ENCODE measurements around the gene DCXR.

The DCXR gene

DNA sequence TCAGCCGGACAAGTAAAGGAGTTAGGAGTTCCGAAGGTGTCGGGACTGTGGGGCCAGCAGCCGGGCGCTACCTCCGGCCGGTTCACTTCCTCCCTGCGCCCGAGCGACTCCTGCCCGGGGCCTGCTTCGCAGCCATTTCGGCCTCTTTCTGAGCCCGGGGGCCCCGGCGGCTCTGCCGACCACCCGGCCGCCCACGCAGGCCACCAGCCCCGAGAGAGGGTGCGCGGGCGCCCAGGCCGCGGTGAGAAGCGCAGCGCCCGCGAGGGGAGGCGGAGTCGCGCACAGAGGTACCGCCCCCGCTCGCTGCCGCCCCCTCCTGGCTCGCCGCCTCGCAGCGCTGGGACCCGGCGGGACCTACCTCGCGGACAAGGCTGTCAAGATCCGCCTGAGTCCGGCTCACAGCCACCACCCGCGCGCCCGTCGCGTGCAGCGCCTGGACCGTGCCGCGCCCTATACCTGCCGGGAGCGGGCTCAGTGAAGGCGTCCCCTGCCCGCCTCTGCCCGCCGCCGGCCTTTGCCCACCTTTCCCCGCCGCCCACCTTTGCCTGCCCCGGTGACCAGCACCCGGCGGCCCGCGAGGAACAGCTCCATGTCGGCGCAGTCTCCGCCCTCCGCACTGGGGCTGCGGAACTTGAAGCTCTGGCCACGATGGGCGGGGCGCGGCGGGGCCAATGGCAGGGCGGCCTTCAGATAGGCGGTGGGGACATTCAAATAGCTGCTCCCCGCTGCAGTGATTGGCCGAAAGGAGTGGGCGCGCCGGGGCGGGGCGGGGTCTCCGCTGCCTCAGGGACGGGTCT, at the start of gene DCXR:
TSS of gene DCXR (minus strand) at position 606 of the 797 bp plus-strand sequence. CDS start at position 591, 15 bp downstream.
- peak; percentile 89 for DNase-seq (ENCODE audit: low spot score)

DNA sequence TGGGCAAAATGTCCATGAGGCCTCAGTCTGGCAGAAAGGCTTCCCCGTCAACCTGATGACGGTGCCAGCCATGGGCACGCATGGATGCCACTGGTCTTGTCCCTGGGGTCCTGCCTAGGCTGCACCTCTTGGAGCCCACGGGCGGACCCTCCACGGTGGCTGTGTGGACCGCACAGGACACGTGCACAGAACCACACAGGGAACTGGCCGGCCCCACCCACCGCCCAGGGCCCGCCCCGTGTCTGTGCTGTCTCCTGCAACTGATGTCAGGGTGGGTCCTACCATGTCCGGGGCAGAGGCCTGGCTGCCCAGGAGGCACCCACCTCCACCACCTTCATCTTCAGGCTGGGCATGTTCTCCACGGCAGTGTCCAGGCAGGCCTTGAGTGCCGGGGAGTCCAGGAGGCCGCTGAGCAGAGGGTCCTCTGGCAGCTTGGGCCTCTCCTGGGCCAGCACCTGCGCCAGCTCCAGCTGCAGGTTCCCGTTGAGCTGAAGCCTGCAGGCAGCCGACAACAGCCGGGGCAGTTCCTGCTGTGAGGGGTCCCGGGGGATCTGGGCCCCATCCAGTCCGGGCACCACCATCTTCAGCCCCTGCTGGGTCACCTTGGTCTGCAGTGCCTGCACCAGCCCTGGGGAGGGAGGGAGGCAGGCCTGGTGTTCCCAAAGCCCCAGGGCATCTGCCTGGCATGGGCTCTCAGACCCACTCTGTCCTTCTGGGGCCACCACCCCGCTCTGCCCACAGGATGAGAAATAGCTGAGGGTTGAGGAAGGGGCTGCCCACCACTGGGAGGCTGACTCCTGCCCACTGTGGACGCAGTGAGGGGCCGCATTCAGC, 48.7 kb upstream of the DCXR start:
- no peak for DNase-seq (ENCODE audit: low spot score)

DNA sequence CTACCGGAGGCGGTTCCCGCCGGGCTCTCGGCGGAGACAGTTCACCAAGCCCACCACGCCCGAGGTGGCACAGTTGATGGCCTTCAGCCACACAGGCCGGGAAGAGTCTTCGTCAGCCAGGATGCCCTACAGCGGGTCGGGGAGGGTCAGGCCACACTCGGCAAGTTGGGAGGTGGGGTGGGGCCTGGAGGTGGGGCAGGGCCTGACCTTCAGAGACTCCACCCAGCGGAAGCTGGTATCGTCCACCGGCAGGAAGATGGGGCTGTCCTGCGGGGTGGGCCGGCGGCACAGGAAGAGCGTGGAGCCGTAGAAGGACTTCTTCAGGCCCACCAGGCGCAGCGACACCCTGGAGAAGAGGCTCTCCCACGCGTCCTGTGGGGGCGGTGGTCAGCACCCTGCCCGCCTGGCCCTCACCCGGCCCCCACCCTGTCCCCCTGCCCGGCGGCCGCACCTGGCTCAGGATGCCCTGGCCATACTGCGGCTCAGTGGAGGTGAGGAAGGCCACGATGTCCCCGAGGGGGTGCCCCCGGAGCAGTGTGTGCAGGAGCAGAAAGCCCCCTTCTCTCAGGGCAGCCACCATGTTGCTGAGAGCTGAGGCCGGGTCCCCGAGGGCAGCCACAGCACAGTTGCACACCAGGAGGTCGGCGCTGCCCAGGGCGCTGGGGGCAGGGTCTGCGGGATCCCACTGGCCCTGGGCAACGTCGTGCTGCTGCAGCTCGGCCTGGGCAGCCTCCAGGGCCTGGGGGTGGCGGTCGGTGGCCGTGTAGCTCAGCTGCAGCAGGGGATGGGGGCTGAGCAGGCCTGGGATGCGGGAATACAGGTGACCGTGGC, 47.7 kb upstream of the DCXR start:
- DNase-seq (ENCODE audit: low spot score), result no peak

DNA sequence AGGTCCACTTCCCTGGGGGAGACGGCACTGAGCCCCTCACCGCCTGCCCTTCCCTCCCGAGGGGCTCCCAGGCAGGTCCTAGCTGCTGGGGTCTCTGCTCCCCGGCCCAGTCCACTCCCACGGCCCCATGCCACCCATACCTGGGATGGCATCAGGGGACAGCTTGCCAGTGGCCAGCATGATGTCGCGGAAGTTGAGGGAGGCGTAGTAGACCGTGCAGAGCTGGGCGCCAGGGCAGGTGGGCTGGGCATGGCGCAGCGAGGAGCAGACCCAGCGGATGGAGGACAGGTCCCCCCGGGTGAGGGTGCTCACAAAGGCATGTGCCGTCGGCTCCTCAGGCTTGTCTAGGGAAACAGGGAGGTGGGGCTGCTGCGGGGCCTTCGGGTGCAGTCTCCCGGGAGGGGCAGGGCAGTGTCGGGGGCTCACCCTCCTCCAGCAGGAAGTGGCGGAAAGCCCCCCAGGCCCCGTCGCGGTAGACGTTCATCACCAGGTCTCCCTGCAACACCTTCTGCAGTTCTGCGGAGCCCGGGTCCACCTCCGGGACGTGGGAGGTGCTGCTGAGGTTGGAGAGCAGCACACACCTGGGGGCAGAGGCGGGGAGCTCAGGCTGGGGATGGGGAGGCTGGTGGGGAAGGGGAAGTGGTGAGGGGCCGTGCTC, 47.0 kb upstream of the DCXR start:
- DNase-seq (ENCODE audit: low spot score), result no peak

DNA sequence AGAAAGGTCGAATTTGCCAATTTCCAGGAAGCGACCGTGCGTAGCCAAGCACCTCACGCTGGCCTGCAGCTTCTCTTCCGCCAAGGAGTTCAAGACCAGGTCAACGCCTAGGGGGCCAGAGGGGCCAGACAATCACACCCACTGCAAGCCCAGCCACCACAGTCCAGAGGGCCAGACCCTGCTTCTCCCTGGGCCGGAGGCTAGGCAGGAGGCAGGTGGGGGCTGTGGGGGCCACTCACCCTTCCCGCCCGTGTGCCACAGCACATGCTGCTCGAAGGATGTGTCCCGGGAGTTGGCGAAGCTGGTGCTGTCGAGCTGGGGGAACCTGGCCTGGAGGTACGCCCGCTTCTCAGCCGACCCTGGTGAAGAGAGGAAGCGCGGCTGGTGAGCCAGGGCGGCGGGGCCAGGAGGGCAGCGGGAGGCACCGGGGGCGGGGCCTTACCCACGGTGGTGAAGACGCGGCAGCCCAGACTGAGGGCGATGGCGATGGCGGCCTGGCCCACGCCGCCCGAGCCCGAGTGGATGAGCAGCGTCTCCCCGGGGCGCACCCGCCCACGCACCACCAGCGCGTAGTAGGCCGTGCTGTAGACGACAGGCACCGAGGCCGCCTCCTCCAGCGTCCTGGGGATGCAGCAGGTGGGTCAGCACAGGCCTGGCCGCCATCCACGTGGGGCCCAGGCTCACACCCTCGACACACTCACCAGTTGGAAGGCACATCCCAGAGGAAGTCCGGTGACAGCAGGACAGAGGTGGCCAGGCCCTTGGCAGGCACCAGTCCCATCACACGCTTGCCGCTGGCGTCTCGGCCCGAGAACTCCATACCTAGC, 46.2 kb upstream of the DCXR start:
- no peak for DNase-seq (ENCODE audit: low spot score)

DNA sequence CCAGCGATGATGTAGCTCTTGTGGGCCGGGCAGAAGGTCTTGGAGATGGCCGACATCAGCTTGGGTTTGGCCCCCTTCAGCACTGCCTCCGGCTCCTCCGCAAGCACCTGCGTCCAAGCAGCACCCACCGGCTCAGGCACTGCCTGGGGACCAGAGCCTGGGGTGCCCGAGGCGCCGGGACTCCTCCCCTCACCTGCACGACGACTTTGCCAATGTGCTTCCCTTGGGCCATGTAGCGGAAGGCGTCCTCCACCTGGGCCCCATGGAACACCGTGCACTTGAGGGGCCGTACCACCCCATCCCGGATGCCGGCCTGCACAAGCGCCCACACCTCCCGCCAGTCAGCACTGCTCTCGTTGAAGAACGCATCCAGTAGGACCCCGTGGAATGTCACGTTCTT, 45.5 kb upstream of the DCXR start:
- DNase-seq (ENCODE audit: low spot score), result no peak

DNA sequence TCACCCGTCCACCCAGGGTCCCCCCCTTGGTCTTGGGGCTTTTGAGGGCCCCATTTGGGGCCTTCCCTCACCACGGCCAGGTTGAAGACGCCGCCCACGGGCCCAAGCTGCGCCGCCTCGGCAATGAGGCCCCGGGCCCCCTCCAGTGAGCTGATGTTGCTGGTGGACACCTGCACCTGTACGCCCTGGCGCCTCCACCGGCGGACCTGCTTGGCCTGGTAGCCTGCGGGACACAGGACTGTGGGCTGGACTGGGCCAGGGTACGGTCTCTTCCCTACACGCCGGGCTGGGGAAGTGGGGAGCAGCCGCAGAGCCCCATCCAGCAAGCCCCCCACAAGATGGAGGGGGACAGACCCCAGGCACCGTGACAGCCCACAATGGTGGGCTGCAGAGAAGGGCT, 45.0 kb upstream of the DCXR start:
- DNase-seq (ENCODE audit: low spot score), result no peak

DNA sequence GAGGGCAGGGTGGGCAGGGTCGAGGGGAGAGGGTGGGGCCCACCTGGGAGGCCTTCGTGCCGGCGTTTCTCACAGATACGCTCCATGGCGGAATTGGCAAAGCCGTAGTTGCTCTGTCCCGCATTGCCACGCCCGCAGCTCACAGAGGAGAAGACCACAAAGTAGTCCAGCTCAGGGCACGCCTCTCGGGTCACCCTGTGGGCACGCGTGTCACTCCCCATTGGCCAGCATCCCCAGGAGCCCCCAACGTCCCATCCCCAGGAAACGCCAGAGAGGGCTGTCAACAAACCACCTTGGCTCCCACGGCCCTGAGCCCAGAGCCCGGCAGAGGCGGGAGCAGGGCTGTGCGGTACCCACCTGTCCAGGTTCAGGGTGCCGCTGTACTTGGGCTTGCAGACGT, 44.5 kb upstream of the DCXR start:
- DNase-seq (ENCODE audit: low spot score), result no peak

DNA sequence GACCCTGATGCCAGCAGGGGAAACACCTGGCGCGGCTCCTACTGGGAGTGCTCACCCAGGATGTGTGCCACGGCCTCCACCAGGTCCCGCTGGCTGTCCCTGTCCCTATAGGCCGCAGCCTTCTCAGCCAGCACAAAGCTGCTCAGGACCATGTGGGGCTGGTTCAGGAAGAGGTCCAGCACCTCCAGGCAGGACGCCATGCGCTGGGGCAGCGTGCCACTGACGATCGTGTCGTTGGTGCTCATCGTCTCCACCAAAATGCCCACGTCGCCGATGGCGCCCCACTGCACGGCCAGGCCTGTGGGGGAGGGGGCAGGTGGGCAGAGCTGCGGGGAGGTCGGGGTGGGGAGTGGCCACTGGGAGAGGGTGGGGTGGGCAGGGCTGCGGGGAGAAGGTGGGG, 44.0 kb upstream of the DCXR start:
- DNase-seq (ENCODE audit: low spot score), result no peak

DNA sequence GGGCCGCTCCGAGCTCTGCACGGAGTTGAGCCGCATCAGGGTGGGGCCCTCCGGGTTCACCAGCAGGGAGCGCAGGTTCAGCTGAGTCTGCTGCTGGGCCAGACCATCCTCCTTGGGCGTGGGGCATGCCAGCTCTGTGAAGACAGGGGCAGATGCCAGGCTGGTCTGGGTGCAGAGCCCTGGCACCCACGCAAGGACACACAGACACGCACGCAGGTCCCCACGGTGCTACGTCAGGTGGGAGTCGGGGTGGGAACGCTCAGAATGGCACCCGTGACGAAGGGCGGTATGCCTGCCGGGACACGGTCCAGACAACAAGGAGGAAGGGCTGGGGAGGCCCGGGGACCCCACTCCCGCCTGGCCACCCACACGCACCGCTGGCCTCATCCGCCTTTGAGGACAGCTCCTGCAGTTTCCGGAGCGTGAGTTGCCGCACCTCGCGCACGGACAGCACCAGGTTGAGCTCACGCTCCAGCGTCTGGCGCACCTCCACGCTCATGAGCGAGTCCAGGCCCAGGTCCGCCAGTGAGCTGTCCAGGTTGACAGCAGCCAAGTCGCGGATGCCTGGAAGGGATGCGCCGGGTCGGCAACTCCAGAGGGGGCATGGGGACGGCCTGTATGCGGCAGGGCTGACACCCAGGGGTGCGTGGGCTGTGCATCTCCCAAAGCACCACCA, 43.4 kb upstream of the DCXR start:
- DNase-seq (ENCODE audit: low spot score), result no peak

DNA sequence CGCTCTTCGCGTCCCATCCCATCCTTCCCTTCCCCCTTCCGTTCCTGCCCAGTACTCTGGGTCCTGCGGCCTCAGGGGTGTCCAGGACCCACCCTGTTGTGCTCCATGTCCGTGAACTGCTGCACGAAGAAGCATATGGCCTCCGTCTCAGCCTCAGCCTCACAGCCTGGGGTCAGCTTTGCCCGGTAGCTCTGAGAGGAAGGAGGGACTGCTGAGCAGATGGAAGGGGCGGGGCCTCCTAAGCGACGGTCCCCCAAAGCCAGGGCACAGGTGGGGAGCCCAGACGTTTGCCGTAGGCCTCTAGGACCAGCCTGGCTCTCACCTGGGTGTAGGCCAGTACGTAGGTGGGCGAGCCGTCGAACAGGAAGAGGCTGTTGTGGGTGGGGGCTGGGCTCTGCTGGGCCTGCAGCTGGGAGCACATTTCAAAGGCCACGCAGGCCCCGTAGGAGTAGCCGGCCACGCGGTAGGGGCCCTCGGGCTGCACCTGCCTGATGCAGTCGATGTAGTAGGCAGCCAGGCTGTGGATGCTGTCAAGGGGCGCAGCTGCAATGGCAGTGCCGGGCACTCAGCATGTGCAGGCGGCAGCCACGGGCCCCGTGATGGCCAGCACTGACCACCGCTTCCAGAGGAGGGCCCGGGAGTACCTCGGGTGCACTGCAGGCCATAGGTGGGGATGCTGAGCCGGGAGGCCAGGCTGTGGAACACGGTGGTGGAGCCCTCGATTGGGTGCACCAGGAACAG, 42.7 kb upstream of the DCXR start:
- DNase-seq (ENCODE audit: low spot score), result no peak

DNA sequence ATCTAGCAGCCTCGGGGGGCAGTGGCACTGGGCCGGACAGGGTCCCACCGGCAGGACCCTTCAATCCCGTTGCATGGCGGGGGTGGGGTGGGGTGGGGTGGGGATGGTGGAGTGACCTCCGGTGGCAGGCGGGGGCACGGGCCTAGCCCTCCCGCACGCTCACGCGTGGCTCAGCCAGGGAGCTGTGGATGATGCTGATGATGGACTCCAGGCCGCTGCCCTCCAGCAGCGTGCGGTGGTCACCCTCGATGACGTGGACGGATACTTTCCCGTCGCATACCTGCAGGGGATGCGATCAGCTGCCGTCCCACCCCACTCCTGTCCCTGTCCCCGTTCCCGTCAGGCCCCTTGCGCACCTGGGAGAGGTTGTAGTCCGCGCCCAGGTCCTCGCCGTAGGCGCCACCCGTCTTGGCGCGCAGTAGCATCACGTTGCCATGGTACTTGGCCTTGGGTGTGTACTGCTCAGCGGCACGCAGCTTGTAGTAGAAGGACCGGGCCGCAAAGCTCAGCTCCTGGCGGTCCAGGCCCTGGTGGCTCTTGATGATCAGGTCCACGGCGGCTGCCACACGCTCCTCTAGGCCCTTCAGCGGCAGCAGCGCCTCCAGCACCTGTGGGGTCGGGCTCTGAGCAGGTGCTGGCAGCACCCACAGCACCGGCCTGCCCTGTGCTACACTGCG, 41.6 kb upstream of the DCXR start:
- no peak for DNase-seq (ENCODE audit: low spot score)

DNA sequence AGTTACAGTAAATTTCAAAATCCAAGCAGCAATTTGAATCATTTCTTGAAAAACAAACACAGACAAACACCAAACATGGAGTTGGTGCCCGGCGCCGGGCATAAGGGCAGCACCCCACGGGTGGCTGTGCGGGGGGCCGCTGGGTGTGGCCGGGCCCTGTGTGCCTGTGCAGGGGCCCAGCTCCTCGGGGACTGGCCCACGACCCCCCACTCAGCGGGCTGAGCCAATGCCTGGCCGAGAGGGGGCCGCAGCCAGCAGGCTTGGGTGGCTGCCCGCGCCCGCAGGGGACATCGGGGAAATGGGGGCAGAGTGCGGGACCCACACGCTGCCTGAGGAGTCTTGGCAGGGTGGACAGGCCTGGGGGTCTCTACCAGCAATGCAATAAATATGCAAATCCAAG, 40.9 kb upstream of the DCXR start:
- DNase-seq (ENCODE audit: low spot score), result no peak

DNA sequence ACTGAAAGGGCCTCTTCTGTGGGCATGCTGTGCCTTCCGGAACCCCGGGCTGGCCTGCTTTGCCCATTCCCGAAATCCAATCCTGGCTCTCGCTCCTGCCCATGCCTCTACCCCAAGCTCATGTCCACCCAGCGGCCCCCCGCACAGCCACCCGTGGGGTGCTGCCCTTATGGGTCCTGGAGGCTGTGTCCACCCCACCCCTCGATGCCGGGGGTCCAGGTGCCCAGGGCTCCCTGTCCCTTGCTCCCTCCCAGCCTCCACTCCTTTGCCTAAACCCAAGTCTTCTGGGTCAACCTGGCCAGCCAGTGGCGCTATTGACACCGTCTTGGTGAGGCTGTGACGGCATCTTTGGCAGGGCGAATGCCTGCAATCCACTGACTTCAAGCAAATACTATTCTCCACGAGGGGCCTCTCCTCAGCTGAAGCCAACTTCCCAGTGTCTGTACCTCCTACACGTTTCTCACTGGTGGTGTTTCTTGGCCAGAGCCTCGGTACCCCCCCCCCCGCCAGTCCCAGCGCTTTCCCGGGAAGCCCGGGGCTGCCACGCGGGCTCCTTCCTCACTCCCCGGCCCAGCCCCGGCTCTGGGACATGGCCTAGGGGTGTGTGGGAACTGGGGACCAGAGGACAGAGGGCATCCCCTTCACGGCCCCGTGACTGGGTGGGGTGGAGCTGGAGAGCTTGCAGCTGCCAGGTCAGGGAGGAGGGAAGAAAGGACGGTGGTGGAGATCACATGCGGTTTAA, 40.3 kb upstream of the DCXR start:
- DNase-seq (ENCODE audit: low spot score), result no peak

DNA sequence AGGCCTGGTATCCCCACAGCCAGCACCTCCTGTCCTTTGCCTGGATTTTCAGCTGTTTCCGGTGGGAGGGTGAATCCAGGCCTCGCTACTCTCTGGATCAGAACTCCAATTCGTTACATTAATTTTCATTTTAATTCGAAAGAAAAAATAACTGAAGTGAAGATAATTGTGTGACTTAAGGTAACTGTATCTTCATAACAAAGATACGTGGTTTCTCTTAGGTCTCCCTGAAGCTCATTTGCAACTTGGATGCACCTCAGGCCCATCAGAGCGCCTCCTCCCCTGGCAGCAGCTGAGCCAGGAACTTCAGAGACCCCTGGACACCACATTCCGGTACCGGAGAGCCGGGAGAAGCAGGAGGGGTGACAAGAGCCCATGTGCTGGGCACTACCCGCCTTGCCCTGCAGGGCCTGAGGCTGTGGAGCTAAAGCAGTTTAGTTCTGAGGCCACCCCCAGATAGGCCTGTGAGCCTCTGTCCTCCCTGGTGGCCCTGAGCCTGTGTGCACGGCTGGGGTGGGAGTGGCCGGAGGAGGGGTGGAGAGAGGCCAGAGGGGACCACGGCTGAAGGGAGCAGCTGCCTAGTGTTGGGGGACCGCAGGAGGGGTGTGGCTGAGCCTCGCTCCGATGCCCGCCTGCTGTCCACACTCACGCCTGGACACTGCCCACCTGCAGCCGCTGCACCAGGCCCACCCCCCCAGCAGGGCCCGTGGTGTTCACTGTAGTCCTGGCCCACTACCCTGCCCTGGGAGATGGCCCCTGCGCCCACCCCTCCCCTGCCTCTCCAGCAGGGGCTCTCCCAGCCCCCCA, 39.5 kb upstream of the DCXR start:
- no peak for DNase-seq (ENCODE audit: low spot score)

DNA sequence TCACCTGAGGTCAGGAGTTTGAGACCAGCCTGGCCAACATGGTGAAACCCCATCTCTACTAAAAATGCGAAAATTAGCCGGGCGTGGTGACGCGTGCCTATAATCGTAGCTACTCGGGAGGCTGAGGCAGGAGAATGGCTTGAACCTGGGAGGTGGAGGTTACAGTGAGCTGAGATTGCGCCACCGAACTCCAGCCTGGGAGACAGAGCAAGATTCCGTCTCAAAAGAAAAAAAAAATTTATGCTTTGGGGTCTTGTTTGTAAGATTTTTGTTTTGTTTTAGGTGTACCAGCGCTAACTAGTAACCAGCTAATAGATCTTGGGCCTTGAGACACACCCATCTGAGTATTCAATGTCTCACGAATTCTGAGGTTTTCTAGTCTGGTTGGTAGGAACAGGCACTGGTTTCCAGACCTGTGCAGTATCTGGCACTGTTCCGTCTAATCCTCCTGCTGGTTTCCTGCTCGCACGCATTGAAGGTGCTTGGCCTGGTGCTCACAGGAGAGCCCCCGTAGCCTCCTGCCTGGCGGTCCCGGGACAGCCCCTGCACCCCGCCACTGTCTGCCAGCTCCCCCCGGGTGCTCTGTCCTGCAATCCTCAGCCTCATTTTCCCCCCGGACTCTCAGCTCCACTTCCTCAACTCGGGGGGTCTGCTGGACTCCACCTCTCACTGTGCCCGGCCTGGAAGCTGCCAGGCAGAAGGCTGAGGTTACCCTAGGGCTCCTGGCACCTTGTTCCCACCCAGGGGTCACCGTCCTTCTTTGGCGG, 38.7 kb upstream of the DCXR start:
- no peak for DNase-seq (ENCODE audit: low spot score)

DNA sequence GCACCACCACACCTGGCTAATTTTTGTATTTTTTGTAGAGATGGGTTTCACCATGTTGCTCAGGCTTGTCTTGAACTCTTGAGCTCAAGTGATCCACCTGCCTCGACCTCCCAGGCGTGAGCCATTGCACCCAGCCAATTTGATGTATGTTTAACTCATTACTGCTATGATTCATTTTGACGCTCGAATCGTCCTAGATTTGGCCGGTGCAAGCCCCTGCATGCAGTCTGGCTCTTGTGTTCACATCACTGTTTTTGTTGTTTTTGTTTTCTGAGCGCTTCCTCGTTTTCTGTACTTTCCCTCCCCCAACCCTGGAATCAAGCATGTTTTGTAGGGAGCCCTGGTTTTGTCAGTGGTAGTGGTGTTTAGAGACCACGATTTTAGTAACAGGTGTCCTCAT, 35.9 kb upstream of the DCXR start:
- DNase-seq (ENCODE audit: low spot score), result no peak
